MG63 (cell line): ENCODE measurements around the gene PNMA1. TPM values are rescaled to one million over a fixed set of nuclear protein-coding genes. Genes with fewer than 3 reads are reported as not detected.

Source experiments
- DNase-seq: peaks from one replicate; pipeline ENCODE4 v3.0.0-alpha.2; 2020
- H3K27me3 ChIP-seq: fragments of 250-450 bp; sonication (Bioruptor Pico); 2 replicates; pipeline ENCODE4 v1.5.1; 2020; ENCODE audit warnings: mild to moderate bottlenecking, moderate library complexity
- H3K36me3 ChIP-seq: fragments of 250-450 bp; sonication (Bioruptor Pico); 2 replicates; pipeline ENCODE4 v1.5.1; 2020; ENCODE audit warnings: mild to moderate bottlenecking, moderate library complexity
- H3K4me3 ChIP-seq: fragments of 250-450 bp; sonication (Bioruptor Pico); 2 replicates; pipeline ENCODE4 v1.5.1; 2020; ENCODE audit warnings: mild to moderate bottlenecking, moderate library complexity
- H3K9me3 ChIP-seq: fragments of 250-450 bp; sonication (Bioruptor Pico); 2 replicates; pipeline ENCODE4 v1.5.1; 2020; ENCODE audit warnings: mild to moderate bottlenecking, moderate library complexity
- total RNA-seq: library from RNA; depleted of rRNA; stranded (reverse); fragments of >200 nt; shearing (Covaris generic); gene quantifications from 2 replicates; pipeline ENCODE4 v1.2.3, GENCODE V29; 2014; ENCODE audit warnings: low replicate concordance; rRNA removed

Gene PNMA1
- total RNA-seq, 1 experiment from 2014 or later = 22.1 TPM

DNA sequence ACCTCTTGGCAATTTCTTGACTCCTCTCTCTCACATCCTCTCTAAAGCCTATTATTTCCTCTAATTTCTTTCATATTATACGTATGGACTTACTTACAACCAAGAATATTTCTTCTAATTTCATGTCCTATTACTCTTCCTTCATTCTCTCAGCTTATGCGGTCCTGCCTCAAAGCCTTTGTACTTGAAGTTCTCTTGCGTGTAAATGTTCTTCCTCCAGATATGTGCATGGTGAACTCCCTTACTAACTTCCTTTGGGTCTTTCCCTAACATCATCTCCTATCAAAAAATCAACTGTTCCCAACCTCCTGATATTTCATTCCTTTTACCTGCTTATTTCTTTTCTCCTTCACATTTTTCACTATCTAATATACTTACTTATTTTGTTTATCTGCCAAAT lies 46.3 kb downstream of the PNMA1 start:
- Histone ChIP-seq H3K4me3 (no peak overlapping the region), H3K27me3 (no peaks in the 10 kb centered on the region), H3K36me3 (no peaks in the 10 kb centered on the region; the same call in none of the 2 replicates), H3K9me3 (no peaks in the 10 kb centered on the region)
- no peak for DNase-seq

DNA sequence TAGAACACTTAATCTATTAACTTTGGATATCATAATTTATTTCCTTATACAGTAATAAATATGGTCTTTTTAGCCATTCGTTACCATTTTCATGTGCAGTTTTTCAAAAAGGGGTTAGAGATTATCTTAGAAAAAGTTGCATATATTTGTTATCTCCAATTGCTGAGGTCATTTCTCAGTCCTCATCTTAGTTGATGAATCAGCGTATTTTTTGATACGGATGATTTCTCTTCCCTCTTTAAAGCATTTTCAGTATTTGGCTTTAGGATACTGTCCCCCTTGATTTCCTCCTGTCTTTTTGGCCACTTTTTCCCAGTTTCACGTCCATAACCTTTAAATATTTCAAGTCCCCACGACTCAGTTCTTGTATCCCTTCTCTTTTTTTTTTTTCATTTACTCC lies 47.6 kb downstream of the PNMA1 start:
- no peak for DNase-seq
- Histone ChIP-seq H3K27me3 (no peaks in the 10 kb centered on the region), H3K9me3 (no peaks in the 10 kb centered on the region), H3K36me3 (no peaks in the 10 kb centered on the region; the same call in 1 of the 2 replicates), H3K4me3 (no peak overlapping the region)

- Histone ChIP-seq H3K27me3 (no peaks in the 10 kb centered on the region), H3K4me3 (no peak overlapping the region), H3K36me3 (no peaks in the 10 kb centered on the region; the same call in 1 of the 2 replicates), H3K9me3 (no peaks in the 10 kb centered on the region)
- DNase-seq = no peak
Observed at GRCh38 chr14:73665130-73665529, 49.1 kb downstream of the PNMA1 start.

DNA sequence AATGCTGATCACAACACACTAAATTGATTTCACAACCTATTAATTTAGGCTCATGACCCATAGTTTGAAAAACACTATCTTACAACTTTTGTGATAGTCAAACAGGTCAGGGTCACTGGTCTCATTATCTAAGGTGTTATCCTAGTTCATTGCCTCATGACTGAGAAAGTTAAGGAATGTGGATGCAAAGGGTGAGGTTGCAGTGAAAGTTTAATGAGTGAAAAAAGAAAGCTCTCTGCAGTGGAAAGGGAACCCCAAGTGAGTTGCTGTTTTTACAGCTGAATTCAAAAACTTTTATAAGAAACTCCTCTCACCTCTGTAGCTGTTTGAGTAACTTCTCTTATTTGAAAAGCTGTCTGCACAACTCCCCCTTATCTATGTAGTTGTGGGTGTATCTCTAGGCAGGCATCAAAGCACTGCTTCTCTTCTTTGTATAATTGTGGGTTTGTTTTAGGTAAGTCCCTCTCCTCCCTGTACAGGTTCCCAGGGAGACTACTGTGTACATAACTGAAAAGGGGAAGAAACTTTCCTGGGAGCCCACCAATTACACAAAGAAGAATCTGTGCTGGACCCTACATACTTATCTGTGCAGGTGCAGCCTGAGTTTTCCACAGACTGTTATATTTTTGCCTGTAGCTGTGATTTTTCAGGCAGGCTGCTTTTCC lies 50.5 kb downstream of the PNMA1 start:
- no peak for DNase-seq
- H3K36me3 ChIP-seq = no peaks in the 10 kb centered on the region
- H3K4me3 ChIP-seq = no peak overlapping the region
- no peaks in the 10 kb centered on the region for H3K27me3 ChIP-seq
- H3K9me3 ChIP-seq = no peaks in the 10 kb centered on the region

- no peaks in the 10 kb centered on the region for H3K36me3 ChIP-seq
- no peaks in the 10 kb centered on the region for H3K27me3 ChIP-seq
- H3K9me3 ChIP-seq = no peaks in the 10 kb centered on the region
- H3K4me3 ChIP-seq = no peak overlapping the region
- DNase-seq = peak; percentile 84
Observed at GRCh38 chr14:73662487-73662943, 51.7 kb downstream of the PNMA1 start.

- no peak for DNase-seq
Observed at GRCh38 chr14:73661872-73662271, 52.3 kb downstream of the PNMA1 start.

More at GRCh38 chr14:73661872-73662271, 52.3 kb downstream of the PNMA1 start:
- Histone ChIP-seq H3K36me3 (no peaks in the 10 kb centered on the region), H3K27me3 (no peaks in the 10 kb centered on the region), H3K9me3 (no peaks in the 10 kb centered on the region), H3K4me3 (no peak overlapping the region)

Other genes starting within 250 kb of the PNMA1 start
- gene RIOX1, start 223.5 kb downstream of the PNMA1 start, total RNA-seq = 14.2 and 23.6 TPM in 2 replicates
- 0.16 TPM in 1 of 2 replicates, not detected in the other for gene ACOT1, start 177.2 kb downstream of the PNMA1 start, total RNA-seq
- not detected in 2 replicates for gene HEATR4, start 155.4 kb downstream of the PNMA1 start, total RNA-seq
- gene ACOT2, start 145.2 kb downstream of the PNMA1 start, total RNA-seq = 27.8 and 33.4 TPM in 2 replicates
- gene ACOT4, start 122.5 kb downstream of the PNMA1 start, total RNA-seq = 0.44 and 0.76 TPM in 2 replicates
- gene ACOT6, start 101.9 kb downstream of the PNMA1 start, total RNA-seq = not detected in 2 replicates
- 7.0 and 92.2 TPM in 2 replicates for gene DNAL1, start 69.4 kb downstream of the PNMA1 start, total RNA-seq
- 4.8 and 6.2 TPM in 2 replicates for gene PTGR2, start 137.4 kb upstream of the PNMA1 start, total RNA-seq
- gene ZNF410, start 172.5 kb upstream of the PNMA1 start, total RNA-seq = 50.9 and 68.0 TPM in 2 replicates
- gene FAM161B, start 235.7 kb upstream of the PNMA1 start, total RNA-seq = 1.6 and 4.5 TPM in 2 replicates
- 63.1 and 68.3 TPM in 2 replicates for gene COQ6, start 235.9 kb upstream of the PNMA1 start, total RNA-seq